Stimulated activated naive CD8-positive, alpha-beta T cell treated with anti-CD3 and anti-CD28 coated beads, Interleukin-15, Interleukin-2, amounts not matched to agents 100 U/mL and 50 U/mL, for 24 hours (primary cell): ENCODE data around the gene KCNIP4.

Experiments used
- ATAC-seq: fragments of 150-1000 bp; cut with Tn5 transposase; one replicate; pipeline ENCODE4 v1.10.0; 2021
- DNase-seq: peaks from one replicate; pipeline ENCODE4 v3.0.0; 2021

Gene KCNIP4

DNA sequence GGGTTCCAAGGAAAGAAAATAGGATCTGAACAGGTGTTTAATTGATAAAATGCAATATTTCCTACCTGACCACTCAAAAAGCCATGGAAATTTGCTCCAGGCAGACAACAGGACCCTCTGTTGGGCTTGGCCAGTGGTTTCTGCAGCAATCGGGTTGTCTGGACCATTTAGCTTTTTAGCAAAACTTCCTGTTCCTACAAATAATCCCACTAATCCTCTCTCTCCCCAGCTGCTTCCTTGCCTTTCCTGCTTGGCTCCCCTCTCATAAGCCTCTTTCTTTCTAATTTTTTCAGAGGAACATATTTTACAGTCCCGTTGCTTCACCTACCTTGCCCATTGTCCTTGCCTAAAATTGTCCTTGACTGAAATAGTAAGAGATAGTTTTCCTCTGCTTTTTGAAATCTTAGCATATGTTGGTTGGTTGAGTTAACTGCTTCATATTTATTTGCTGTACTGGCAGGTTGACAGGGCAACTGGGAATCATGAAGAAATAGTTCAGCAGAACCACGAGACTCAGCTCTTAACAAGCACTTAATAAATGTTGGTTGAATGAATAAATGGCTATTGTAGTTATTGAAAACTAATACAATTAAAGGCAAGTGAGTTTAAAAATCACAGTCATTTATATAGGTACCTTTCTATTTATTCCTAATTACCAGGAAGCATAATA is 259.8 kb downstream of the KCNIP4 start:
- no peak for DNase-seq
- ATAC-seq = no peak

DNA sequence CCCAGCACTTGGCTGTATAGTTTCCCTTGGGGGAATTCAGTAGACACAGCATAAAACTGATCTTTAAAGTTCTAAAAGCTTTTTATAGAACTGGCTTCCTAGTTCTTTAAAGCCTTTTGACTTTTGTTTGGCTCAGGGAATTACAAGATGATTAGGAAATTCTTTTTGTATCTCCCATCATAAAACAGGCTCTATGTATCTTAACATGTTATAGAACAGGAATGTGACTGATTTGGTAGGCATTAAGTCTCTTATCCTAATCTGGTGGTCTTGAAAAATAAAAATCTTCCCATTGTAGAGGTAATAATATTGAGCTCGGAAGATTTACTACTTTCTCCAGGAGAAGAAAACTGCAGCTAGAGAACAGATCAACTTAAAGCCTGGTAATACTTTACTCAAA is 262.7 kb downstream of the KCNIP4 start:
- DNase-seq (no peak), ATAC-seq (no peak)

DNA sequence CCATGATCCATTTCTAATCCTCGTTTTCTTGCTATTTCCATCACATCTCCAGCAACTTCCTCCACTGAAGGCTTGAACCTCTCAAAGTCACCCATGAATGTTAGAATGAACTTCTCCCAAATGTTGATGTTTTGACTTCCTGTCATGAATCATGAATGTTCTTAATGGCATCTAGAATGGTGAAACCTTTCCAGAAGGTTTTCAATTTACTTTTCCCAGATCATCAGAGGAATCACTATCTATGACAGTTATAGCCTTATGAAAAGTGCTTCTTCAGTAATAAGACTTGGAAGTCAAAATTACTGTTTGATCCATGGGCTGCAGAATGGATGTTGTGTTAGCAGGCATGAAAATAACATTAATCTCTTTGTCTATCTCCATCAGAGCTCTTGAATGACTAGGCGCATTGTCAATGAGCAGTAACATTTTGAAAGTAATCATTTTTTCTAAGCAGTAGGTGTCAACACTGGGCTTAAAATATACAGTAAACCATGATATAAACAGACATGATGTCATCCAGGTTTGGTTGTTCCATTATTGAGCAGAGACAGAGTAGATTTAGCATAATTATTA is 268.2 kb downstream of the KCNIP4 start:
- ATAC-seq (no peak), DNase-seq (no peak)

DNA sequence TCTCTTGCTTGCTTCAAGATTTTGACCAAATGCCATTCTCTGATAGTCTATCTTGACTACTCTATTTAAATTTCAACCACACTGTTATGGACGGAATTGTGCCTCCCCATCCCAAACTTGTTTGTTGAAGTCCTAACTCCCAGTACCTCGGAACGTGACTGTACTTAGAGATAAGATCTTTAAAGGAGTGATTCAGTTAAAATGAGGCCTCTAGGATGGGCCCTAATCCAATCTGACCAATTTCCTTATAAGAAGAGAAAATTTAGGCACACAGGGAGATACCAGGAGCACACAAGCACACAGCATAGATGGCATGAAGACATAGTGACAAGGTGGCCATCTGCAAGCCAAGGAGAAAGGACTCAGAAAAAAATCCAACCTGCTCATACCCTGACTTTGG is 269.9 kb downstream of the KCNIP4 start:
- DNase-seq (no peak), ATAC-seq (no peak)

DNA sequence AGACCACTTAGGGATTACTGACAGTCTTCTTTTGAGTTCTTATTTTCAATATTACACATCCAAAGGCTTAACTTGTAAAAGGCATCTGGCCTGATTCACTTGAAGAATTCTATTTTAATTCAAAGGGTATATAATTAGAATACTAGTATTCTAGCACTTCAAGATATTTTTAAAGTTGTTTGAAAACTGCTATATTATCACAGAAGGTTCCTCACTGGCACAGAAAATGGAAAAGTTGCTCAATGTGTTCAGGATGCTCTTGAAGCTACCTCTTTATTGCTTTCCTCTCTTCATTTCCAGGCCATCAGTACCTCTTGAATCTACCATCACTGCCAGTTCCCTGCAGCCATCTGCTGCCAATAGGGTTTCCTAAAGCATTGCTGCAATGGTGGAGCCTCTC is 271.4 kb downstream of the KCNIP4 start:
- DNase-seq = no peak
- no peak for ATAC-seq

DNA sequence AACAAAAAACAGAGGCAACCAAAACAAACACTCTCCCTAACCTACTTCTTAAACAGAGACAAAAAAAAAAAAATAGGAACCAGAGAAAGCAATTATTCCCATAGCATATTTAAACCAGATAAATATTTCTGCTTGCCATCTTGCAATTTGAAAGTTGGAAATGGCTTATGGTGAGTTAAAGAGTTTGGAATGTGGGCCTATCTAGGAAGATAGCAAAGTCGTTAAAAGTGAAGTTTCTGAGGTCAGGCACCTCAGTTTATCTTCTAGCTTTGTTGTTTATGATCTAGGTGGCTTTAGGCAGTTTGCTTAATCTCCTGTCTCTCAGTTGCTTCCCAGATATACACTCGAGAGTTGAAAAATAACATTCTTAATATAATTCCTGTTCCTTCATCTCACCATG is 284.2 kb downstream of the KCNIP4 start:
- ATAC-seq (no peak), DNase-seq (no peak)

DNA sequence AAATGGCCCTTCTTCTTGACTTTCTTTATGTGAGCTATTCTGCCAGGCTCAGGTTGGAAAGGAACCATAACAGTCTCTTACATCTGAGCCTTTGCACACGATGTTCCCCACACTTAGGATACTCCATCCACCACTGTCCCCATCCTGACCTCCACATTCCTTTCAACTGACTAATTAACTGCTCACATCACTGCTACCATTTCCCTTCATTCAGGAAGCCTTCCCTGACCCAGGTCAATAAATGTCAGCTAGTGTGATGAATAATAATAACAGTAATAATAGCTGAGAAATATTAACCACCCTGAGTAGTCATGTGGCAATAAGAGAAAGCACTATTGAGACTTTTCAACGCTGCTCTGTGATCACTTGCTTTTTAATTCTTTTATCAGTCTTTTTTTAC is 291.7 kb downstream of the KCNIP4 start:
- no peak for DNase-seq
- ATAC-seq = no peak

DNA sequence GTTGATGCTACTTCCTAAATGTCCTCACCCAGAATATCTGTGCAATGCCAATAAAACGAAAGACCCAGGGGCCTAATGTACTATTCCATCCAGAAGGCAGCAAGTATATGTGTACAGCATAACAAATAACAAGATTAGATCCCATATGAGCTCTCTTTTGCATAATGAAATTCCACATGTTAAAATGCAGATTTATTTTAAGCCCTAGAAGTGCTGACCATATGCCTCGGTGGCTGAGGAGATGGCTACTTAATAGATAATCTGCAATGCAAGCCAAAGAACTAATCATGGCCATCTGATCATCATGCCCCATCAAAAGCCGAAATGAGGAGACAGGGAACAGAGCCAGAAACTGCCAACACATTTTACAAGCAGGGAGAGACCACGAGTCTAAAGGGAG is 293.5 kb downstream of the KCNIP4 start:
- DNase-seq = no peak
- ATAC-seq = no peak

DNA sequence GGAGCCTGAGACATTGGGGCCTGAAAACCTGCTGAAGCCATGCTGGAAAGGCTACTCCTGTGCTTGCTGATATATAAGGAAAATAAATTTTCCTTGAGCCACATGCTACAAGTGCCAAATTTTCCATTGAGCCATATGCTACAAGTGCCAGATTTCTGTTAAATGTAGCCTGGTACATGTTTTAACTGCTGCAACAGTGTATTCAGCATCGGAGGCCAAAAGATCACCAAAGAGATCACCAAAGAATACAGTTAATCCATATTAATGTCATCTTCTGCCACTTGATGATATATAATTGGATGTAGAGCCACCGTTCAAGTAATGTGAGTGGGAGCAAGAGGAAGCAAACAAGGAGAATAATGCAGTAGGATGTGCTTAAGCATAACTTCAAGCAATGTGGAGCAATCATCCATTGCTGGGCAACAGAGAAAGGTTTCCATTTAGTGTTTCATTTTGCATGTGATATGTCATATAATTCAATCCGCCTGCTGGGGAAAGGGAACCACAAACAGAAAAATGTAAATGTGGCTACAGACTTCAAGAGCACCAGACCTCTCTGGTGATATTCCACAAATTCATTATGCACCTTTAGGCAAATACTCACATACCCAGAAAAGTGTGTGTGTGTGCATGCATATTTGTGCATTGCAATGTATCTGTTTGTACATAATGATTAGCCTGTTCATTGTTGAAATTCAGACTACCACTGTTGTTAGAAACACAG is 295.9 kb downstream of the KCNIP4 start:
- no peak for ATAC-seq
- no peak for DNase-seq

DNA sequence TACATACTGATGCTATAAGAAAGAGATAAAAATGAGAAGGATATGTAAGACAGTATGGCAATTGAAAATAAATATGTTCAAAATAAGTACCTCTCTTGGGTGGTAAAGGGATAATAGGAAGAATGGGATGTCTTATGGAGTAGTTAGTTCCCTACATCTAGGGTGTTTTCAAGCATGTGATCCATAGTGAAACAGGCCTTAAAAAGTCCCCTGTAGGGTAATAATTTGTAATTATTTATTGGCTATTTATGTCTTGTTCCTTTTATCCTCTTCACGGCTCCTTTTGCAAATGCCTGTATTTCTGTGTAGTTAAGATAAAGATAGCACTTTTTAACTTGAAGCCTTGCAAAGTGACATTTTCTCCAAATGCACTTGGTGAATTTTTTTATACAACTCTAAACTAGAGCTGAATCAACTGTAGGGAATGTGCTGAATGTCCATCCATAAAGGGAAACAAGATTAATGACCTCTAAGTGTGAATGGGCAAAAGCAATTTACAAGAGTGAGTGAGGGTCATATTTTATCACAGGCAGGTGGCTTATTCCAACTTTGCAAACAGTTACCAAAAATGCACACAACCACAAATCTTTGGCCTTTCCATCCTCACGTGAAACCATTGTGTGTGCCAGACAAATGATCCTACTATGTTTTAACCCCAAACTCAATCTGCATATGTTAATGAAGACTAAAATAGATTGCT is 299.0 kb downstream of the KCNIP4 start:
- DNase-seq = no peak
- ATAC-seq = no peak

DNA sequence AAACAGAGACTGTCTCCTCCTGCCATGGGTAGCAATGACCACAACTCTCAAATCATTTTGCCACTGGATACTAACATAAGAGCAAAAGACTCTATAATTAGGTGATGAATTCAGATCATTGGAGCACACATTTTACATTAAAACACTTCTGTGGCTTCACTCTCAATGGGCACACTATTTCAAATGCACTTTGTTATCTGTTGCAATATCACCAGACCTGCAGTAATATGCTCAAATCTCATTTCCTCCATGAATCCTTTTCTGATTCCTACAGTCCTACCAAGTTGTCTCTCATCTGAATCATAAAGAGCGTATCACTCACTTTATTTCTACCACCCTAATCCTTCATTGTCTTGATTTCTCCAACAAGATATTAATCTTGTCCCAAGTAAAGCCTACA is 302.8 kb downstream of the KCNIP4 start:
- ATAC-seq (no peak), DNase-seq (no peak)

DNA sequence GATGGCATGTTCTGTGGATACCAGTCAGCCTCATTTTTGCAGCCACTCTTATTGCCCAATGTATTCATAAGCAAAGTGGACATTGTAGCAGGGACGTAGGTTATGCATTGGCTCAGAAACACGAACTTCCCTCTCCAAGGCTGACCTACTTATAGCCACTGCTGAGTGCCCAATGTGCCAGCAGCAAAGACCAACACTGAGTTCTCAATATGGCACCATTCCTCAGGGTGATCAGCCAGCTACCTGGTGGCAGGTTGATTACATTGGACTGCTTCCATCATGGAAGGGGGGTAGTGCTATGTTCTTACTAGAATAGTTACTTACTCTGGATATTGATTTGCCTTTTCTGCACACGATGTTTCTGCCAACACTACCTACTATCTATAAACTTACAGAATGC is 306.9 kb downstream of the KCNIP4 start:
- ATAC-seq = no peak
- DNase-seq = no peak

DNA sequence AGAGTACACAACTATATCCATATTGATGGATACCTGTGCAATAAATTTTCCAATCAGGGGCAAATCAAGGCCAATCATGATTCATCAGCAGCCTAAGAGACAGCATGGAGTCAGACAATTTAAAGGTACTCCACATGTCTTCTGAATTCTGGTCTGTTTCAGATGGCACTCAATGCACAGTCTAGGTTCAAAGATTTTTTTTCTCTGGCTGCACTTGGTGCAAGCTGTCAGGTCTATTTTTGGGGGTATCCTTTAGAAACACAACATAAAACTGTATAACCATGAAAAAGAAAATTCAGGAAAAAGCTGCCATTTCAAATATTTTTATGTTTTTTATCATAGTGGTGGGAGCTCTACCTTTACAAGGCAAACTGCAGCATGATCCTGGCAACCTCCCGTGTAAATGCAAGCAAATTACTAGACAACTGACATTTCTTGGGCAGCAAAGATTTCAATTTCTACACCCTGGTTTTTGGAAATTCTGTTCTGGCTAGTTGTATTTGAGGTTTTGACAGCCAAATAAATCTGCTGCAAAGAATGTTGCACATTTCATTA is 310.3 kb downstream of the KCNIP4 start:
- DNase-seq (no peak), ATAC-seq (no peak)

DNA sequence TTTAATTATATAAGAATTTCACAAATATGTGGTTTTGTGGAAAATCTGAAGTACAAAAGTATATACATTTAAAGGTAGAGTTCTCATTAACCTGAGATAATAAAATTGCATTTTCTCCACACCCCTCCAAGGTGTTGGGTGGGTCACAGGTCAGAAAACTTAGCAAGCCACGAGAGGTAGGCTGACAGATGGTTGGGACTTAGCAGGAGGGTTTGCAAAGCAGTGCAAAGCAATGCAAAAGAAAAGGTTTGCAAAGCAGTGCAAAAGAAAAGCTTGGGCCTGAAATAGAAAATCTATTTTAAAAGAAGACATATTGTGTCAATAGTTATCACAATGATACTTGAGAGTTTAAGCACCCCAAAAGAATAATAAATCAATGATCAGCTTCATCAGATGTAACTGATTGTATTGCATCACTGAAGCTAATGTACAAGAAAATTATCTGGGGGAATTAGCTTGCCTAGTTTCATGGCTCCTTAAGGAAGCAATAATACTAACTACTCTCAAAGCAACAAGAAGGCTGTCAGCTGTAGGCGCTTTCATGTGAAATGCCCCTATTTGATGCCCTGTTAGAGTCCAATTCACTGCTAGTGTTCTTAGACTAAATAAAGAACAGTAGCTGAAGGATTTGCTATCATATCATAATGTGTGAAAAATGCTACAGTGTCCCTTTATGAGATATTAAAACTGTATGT is 319.5 kb downstream of the KCNIP4 start:
- no peak for ATAC-seq
- no peak for DNase-seq

DNA sequence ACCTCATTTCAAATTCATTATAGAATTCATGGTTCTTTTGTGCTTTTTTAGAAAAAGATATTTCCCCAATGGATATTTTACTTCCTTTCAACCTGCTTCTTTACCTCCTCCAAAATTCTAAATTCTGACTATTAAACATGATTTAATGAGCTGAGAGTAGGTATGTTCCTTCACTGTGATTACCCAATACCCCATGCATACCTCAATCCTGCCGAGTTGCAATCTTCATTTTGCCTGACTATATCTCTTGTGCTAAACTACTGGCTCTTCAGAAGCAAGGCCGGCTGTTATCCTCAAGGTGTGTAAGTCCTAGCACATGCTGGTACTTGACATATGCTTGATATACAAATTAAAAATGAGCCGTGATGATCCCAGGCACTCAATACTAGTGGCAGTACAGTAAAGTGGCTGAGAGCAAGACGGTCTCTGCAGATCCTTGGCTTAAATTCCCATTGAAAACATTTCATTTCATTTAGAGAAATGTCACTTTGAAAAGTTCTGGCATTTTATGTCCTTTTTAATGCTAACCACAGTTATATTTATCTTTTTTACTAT is 320.4 kb downstream of the KCNIP4 start:
- DNase-seq (no peak), ATAC-seq (no peak)

DNA sequence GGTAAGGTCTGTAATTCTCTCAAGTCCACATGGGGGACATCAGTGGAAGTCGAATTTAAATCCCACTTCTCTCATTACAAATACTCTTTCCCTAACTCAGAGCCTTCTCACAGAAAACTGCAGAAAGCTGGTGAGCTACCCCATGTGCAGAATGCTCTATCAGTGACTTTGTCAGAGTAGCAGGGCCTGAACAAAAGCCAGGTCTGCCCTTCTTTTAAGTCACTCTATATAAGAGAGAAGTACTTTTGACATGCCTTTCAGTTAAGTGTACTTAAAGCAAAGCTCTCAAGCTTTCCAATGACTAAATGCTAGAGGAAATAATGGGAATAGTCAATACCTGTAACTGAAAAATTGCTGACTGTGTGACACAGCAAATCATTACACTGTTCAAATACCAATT is 323.1 kb downstream of the KCNIP4 start:
- ATAC-seq (no peak), DNase-seq (no peak)

DNA sequence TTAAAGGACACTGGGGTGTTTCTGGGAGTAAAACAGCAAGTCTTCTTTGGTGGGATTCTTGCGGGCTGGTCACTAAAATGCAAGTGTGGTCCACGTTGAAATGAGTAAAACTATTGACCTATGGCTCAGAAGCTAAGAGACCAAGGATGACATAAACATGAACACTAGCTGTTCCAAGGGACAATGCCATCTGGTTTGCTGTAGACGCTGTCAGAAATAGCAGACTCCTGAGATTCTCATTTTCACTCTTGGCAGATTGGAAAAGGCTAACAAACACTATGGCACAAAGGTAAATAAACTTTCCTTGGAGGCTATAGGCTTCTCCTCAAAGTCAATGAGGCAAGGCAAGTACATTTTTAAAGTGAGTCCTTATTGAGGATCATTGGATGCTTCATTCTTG is 343.6 kb downstream of the KCNIP4 start:
- DNase-seq (no peak), ATAC-seq (no peak)

DNA sequence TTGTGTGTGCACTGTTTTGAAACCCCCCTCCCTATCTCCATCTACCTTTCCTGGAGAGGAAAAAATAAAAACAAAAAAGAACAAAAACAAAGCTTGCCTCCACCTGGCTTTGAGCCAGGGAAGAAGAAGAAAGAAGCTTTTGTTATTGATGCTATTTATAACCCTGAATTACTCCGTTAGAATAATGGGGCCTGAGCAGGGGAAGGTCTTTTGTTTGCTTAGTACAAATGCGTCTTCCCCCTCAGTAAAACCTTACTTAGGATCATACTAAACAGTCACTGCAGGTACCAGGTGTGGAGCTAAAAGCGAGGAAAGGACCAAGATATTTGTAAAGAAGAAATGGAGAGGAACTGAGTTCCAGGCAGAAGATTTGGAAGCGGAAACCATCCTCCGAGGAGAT is 352.1 kb downstream of the KCNIP4 start:
- no peak for DNase-seq
- no peak for ATAC-seq

DNA sequence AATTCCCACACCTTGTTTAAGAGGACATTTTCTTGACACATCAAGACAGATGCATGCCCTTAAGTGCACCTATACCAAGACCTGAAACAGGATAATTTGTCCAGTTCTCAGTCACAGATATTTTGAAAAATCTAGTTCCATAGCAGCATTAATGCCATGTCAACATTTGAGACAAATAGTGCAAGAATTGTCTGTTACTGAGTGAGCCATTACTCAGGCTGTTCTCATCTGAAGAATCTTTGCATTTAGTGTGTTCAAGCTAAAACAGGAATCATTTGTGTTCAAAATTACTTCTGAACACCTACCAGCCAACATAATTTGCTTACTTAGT is 354.9 kb downstream of the KCNIP4 start:
- DNase-seq (no peak), ATAC-seq (no peak)

DNA sequence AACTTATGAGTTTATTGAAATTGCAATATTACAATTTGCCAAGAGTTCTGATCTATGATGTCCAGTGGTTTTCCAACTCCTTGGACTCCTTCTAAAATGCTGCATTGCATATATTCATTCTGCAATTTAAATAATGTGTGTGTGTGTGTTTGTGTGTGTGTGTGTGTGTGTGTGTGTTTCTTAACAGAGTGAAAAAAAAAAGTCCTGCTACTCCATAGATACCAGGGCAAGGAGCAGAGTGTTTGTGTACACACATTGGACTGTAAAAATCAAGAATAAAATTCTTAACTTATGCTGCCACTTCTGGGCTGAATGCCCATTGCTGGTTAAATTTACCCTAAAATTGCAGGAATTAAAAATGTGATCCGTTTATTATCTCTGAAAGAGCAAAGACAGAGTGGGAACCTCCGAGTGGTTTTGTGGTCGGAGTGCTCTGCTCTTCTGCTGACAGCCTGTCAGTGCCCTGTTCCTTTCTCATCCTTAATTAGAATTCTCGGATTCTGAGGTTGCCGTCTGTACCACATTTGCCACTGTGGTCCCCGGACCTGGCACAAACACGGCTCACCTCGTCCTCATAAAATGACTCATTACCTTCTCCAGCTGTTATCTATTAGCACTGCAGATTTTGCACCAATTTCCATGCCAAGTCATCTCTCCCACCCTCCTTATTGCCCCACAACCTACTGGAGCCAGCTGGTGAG is 355.5 kb downstream of the KCNIP4 start:
- DNase-seq = no peak
- no peak for ATAC-seq

DNA sequence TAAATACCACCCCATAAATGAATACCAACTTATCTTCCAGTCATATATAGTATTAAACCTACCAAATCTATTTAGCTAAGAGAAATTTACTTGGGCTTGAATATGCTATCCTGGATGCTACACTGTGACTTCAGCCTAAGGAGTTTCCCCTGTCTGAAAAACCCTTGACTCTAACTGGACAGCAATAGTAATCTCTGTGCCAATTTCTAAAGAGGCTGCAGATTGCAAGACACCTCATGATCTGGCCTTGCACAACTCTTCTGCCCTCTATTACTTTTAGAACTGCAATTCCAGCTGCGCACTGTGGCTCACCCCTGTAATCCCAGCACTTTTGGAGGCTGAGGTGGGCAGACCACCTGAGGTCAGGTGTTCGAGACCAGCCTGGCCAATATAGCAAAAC is 371.5 kb downstream of the KCNIP4 start:
- ATAC-seq (no peak), DNase-seq (no peak)

DNA sequence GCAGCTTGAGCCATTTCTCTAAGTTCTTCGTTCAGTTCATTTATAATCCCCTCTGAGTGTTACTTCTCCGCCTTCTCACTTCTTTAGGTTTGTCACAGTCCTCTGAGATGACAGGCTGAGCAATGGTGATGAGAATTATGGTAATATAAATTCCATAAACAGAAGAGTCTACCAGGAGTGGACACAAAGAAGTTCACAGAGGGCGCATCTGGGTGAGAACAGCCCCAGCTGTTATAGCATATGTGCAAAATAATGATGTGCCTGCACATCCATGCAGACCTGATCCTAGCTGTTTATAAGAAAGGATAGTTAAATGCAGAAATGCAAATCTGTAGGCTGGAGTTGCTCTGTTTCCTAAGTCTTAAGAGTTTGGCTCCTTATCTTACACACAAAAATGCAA is 377.5 kb downstream of the KCNIP4 start:
- ATAC-seq = no peak
- DNase-seq = no peak
